OCI-LY7 (cell line): Measurements from ENCODE around the gene SRSF5. TPM values are rescaled to one million over a fixed set of nuclear protein-coding genes. Genes with fewer than 3 reads are reported as not detected.

Experiments
- BruUV-seq: library from RNA; stranded (reverse); fragments of 400-500 nt; replicated peaks from 2 replicates; lab custom pipeline; 2021; lab: Mats Ljungman, UMichigan
- CTCF ChIA-PET: fragments of 300-600 bp; sonication (Branson Sonifier 250); formaldehyde crosslinking; loops from one replicate; lab custom pipeline; 2022; ENCODE audit warnings: antibody characterized with exemption; ENCODE audit not compliant: unreplicated experiment; lab: Charles Lee
- POLR2A ChIA-PET: fragments of 300-600 bp; sonication (Branson Sonifier 250); formaldehyde crosslinking; loops from one replicate; lab custom pipeline; 2022; ENCODE audit warnings: antibody characterized with exemption; lab: Charles Lee
- DNase-seq: peaks from one replicate; pipeline ENCODE4 v3.0.0-alpha.2; 2015; ENCODE audit warnings: low spot score
- H2AFZ ChIP-seq: fragments of 200-600 bp; sonication (generic), shearing (Covaris generic); 2 replicates; pipeline ENCODE4 v1.6.1; 2014; ENCODE audit warnings: mild to moderate bottlenecking, antibody characterized with exemption, low read length, moderate library complexity
- H3K27ac ChIP-seq: fragments of 200-600 bp; sonication (generic); 2 replicates; pipeline ENCODE4 v1.5.1; 2014; ENCODE audit warnings: mixed run types, low read depth, mild to moderate bottlenecking, moderate library complexity, low read length, inconsistent platforms; ENCODE audit not compliant: poor library complexity, severe bottlenecking
- H3K36me3 ChIP-seq: fragments of 200-600 bp; sonication (generic); 2 replicates; pipeline ENCODE4 v1.6.1; 2014; ENCODE audit warnings: mild to moderate bottlenecking, antibody characterized with exemption, low read length, moderate library complexity, mixed read lengths; ENCODE audit not compliant: insufficient read depth
- H3K4me1 ChIP-seq: fragments of 200-600 bp; sonication (generic); 2 replicates; pipeline ENCODE4 v1.5.1; 2014; ENCODE audit warnings: mild to moderate bottlenecking, low read length; ENCODE audit not compliant: insufficient read depth, poor library complexity, severe bottlenecking
- H3K4me2 ChIP-seq: fragments of 200-600 bp; sonication (generic); 2 replicates; pipeline ENCODE4 v1.6.1; 2014; ENCODE audit warnings: mild to moderate bottlenecking, low read length
- H3K4me3 ChIP-seq: fragments of 200-600 bp; sonication (generic); 2 replicates; pipeline ENCODE4 v1.5.1; 2014; ENCODE audit warnings: mild to moderate bottlenecking, low read depth, low read length; ENCODE audit not compliant: poor library complexity, severe bottlenecking
- H3K79me2 ChIP-seq: fragments of 200-600 bp; sonication (generic); 2 replicates; pipeline ENCODE4 v1.6.1; 2016; ENCODE audit warnings: low read depth, mild to moderate bottlenecking, low read length, moderate library complexity, mixed read lengths; ENCODE audit not compliant: insufficient read depth
- H3K9me2 ChIP-seq: fragments of 200-600 bp; sonication (generic); 2 replicates; pipeline ENCODE4 v1.6.1; 2016; ENCODE audit warnings: mild to moderate bottlenecking, low read length, mixed read lengths; ENCODE audit not compliant: insufficient read depth
- H3K9me3 ChIP-seq: fragments of 200-600 bp; sonication (generic); 2 replicates; pipeline ENCODE4 v1.6.1; 2014; ENCODE audit warnings: mild to moderate bottlenecking, mixed run types, low read length, mixed read lengths
- H4K20me1 ChIP-seq: fragments of 200-600 bp; sonication (generic); 2 replicates; pipeline ENCODE4 v1.6.1; 2014; ENCODE audit warnings: mild to moderate bottlenecking, antibody characterized with exemption, low read length, moderate library complexity, mixed read lengths; ENCODE audit not compliant: insufficient read depth
- EZH2phosphoT487 ChIP-seq: fragments of 200-600 bp; sonication (generic); IDR thresholded peaks from 2 replicates; pipeline ENCODE4 v1.6.1; 2018; ENCODE audit warnings: low read depth, borderline replicate concordance, mild to moderate bottlenecking, mixed run types, antibody characterized with exemption, low read length, moderate library complexity, mixed read lengths
- intact Hi-C: fragments of 100-400 bp; cut with micrococcal nuclease; formaldehyde crosslinking; loops from one replicate; pipeline ENCODE4 v1.10.0; 2022; ENCODE audit not compliant: unreplicated experiment
- total RNA-seq, 2 experiments: library from RNA; depleted of rRNA in 1 of 2; stranded (reverse); fragments of >200 nt in 1 of 2; shearing (Covaris generic) in 1 of 2; gene quantifications; 2 replicates each; pipeline ENCODE4 v1.2.3, GENCODE V29; 2014 to 2022
- TF ChIP-seq, protein P1 (sequence below): fragments of 200-600 bp; sonication (generic); conservative IDR thresholded peaks from 2 replicates; pipeline ENCODE4 v1.5.1; 2014; ENCODE audit warnings: mild to moderate bottlenecking, antibody characterized with exemption, low read length, moderate library complexity, mixed read lengths

The SRSF5 gene
- total RNA-seq, 2 experiments from 2014 or later: 341 to 474 TPM

DNA sequence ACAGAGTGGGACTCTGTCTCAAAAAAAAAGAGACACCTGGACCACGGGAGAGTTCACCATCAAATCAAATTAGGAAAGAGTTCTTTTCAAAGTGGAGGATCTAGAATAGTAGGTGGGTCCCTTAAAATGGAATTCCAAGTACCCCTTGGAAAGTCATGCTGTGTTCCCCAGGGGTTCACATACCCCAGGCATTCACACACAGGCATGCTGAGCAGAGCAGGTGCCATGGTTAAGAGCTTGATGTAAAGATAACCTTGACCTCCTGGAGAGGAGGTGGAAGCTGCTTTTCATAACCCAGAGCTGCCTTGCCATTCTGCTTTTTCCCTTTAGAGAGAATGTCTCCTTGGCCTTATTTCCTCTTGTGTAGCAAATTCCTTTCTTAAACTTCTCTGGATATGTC, 14.2 kb upstream of the SRSF5 start:
- H3K9me2 ChIP-seq: no peaks in the 10 kb centered on the region
- H3K36me3 ChIP-seq: no peaks in the 10 kb centered on the region
- intact Hi-C loops: no loop called here
- ChIA-PET CTCF (no interaction called here), POLR2A (interaction anchor here (0.7 to 1.8 kb wide), 4 partner anchors 14 to 295 kb away, joined by 3 to 8 read pairs (median 4); partner anchors contain the start of gene SRSF5)
- H3K27ac ChIP-seq: no peak overlapping the region
- H3K4me3 ChIP-seq: no peak overlapping the region
- DNase-seq: no peak
- BruUV-seq: no TSS peak
- TF ChIP-seq, protein P1, sequence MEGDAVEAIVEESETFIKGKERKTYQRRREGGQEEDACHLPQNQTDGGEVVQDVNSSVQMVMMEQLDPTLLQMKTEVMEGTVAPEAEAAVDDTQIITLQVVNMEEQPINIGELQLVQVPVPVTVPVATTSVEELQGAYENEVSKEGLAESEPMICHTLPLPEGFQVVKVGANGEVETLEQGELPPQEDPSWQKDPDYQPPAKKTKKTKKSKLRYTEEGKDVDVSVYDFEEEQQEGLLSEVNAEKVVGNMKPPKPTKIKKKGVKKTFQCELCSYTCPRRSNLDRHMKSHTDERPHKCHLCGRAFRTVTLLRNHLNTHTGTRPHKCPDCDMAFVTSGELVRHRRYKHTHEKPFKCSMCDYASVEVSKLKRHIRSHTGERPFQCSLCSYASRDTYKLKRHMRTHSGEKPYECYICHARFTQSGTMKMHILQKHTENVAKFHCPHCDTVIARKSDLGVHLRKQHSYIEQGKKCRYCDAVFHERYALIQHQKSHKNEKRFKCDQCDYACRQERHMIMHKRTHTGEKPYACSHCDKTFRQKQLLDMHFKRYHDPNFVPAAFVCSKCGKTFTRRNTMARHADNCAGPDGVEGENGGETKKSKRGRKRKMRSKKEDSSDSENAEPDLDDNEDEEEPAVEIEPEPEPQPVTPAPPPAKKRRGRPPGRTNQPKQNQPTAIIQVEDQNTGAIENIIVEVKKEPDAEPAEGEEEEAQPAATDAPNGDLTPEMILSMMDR: no peak
- TF ChIP-seq EZH2phosphoT487: no peak
- no peaks in the 10 kb centered on the region for H3K9me3 ChIP-seq
- H3K4me1 ChIP-seq: peaks cover 8% of the 10 kb centered on the region
- H3K79me2 ChIP-seq: no peaks in the 10 kb centered on the region
- H2AFZ ChIP-seq: no peak overlapping the region
- no peak overlapping the region for H3K4me2 ChIP-seq
- H4K20me1 ChIP-seq: no peaks in the 10 kb centered on the region

DNA sequence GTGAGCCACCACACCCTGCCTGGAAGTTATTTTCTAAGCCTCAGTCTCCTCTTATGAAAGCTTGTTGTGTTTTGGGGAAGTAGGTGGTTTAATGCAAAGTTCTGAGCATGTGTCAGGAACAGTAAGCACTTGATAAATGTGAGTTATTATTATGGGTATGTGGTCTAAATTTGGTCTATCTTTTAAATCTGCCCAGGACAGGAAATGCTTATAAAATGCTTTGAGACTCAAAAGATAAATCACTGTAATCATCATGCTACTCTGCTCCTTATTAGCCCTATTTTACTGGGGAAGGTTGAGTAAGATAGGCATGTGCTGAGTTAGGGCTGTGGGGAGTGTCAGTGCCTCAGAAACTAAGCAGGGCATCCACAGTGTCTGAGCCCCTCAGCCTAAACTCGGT, 13.1 kb upstream of the SRSF5 start:
- no TSS peak for BruUV-seq
- peak; percentile 17 for DNase-seq
- ChIA-PET POLR2A (interaction anchor here (0.7 to 2.2 kb wide), 5 partner anchors 13 to 556 kb away, joined by 5 to 7 read pairs (median 6); partner anchors contain the start of gene SRSF5), CTCF (no interaction called here)
- Histone ChIP-seq H3K79me2 (no peaks in the 10 kb centered on the region), H3K9me2 (no peaks in the 10 kb centered on the region), H3K4me2 (no peak overlapping the region), H3K36me3 (no peaks in the 10 kb centered on the region), H2AFZ (0 out of 2 replicates have a peak overlapping the region, but pooled peaks have one; percentile 2), H3K27ac (no peak overlapping the region), H4K20me1 (no peaks in the 10 kb centered on the region), H3K4me3 (no peak overlapping the region), H3K4me1 (peaks cover 8% of the 10 kb centered on the region), H3K9me3 (no peaks in the 10 kb centered on the region)
- intact Hi-C loops: no loop called here
- TF ChIP-seq, protein P1: no peak
- TF ChIP-seq EZH2phosphoT487: no peak

DNA sequence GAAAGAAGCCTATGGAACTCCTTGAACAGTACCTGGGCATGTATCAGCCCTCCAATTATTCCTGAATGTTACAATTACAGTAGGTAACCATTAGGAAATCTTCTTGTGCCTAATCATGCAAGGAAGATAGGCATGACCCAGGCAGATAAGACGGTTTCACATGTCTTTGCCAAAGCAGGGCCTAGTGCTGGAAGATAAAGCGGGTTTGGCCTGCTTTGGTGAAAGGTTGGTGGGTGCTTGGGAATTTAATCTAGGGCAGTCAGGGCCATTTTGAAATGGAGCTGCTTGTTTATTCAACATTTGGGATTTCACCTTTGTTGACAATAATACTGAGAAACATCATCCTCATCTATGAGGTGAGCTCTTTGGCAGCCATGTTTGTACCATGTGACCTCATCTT, 12.5 kb upstream of the SRSF5 start:
- no peak for DNase-seq
- BruUV-seq: no TSS peak
- H3K79me2 ChIP-seq: no peaks in the 10 kb centered on the region
- H3K4me2 ChIP-seq: no peak overlapping the region
- H3K9me2 ChIP-seq: no peaks in the 10 kb centered on the region
- no peak overlapping the region for H3K27ac ChIP-seq
- ChIA-PET CTCF (interaction anchor here (0.5 kb wide), 1 partner anchor 56 kb away, joined by 3 read pairs; no protein-coding TSS in a partner anchor), POLR2A (interaction anchor here (0.6 to 2.2 kb wide), 4 partner anchors 10 to 212 kb away, joined by 3 to 8 read pairs (median 6); partner anchors contain the start of gene SRSF5)
- H2AFZ ChIP-seq: 0 out of 2 replicates have a peak overlapping the region, but pooled peaks have one; percentile 2
- H3K9me3 ChIP-seq: no peaks in the 10 kb centered on the region
- intact Hi-C loops: no loop called here
- no peaks in the 10 kb centered on the region for H4K20me1 ChIP-seq
- no peaks in the 10 kb centered on the region for H3K36me3 ChIP-seq
- H3K4me1 ChIP-seq: peaks cover 8% of the 10 kb centered on the region
- TF ChIP-seq, protein P1: no peak
- TF ChIP-seq EZH2phosphoT487: no peak
- no peak overlapping the region for H3K4me3 ChIP-seq
